ENCODE results near the gene C7orf25. TPM values are rescaled to one million over a fixed set of nuclear protein-coding genes. Genes with fewer than 3 reads are reported as not detected.

C7orf25 gene
- total and polyA plus RNA-seq, 10 of the 15 experiments (the other 5 are each of a cell fraction or from before 2014, with no cell fraction given) = 0.63 to 3.2 (median 1.7) TPM

GRCh38 chr7:42876182-42877068, 35.4 kb downstream of the C7orf25 start:
- Histone ChIP-seq H3K79me2 (ENCODE audit: control insufficient read depth, insufficient read depth, low read length) (no peaks in the 10 kb centered on the region), H3K4me3 (no peak overlapping the region), H3K36me3 (ENCODE audit: control insufficient read depth in 2 of 2, insufficient read depth in 2 of 2, low read length in 1 of 2) (no peaks in the 10 kb centered on the region), H4K20me1 (ENCODE audit: control insufficient read depth, insufficient read depth) (no peaks in the 10 kb centered on the region), H3K9ac (ENCODE audit: control insufficient read depth, insufficient read depth, low read length) (no peak overlapping the region), H3K4me1 (ENCODE audit: control insufficient read depth, insufficient read depth, low read length) (no peaks in the 10 kb centered on the region), H3K27me3 (replicated peaks in 1 of 2; ENCODE audit: control insufficient read depth in 2 of 2, insufficient read depth in 2 of 2, low read length in 1 of 2) (no peaks in the 10 kb centered on the region), H3K27ac (ENCODE audit: control insufficient read depth, insufficient read depth) (no peak overlapping the region), H3K4me2 (ENCODE audit: control insufficient read depth, insufficient read depth) (no peak overlapping the region), H3K9me3 (replicated peaks; ENCODE audit: control insufficient read depth, insufficient read depth, low read length) (no peaks in the 10 kb centered on the region), H2AFZ (ENCODE audit: control insufficient read depth, low read depth, low read length) (no peak overlapping the region)
- POLR2A ChIA-PET = no interaction called here
- SMC1A ChIA-PET (ENCODE audit: uncharacterized antibody, unreplicated experiment) = interaction anchor here (0.5 to 2.0 kb wide), 18 partner anchors 9 to 952 kb away, joined by 3 to 13 read pairs (median 3); partner anchors contain the start of gene MRPL32
- DNase-seq (ENCODE audit: low read depth, low spot score) = no peak
- in situ Hi-C loops (cut with MboI) (no loop called here), intact Hi-C loops (cut with micrococcal nuclease; ENCODE audit: unreplicated experiment) (loop anchor here (5.0 kb wide), 1 partner anchor 934 kb away; no protein-coding TSS in a partner anchor)
- TF ChIP-seq CEBPZ (IDR thresholded peaks at IDR 0.05; ENCODE audit: low read depth, low read length) (no peak), ZNF384 (IDR thresholded peaks at IDR 0.05; ENCODE audit: borderline replicate concordance, low read depth, low read length) (peak; percentile 36; the same call in 1 of the 2 replicates), SMC3 (IDR thresholded peaks at IDR 0.05; ENCODE audit: borderline replicate concordance, low read length) (peak; percentile 84), IRF5 (IDR thresholded peaks at IDR 0.05; ENCODE audit: borderline replicate concordance) (no peak), RAD21 (IDR thresholded peaks at IDR 0.05; ENCODE audit: insufficient read depth, low read depth, low read length) (peak; percentile 70), YY1 (IDR thresholded peaks at IDR 0.05; ENCODE audit: low read depth, low read length) (peak; percentile 38; the same call in 1 of the 2 replicates), BHLHE40 (IDR thresholded peaks at IDR 0.05; ENCODE audit: borderline replicate concordance in 1 of 2, low read depth in 2 of 2, low read length in 1 of 2) (0 out of 4 replicates have a peak, but pooled peaks of 1 of the 2 experiments have one; percentile 29)
- TF ChIP-seq, protein P1, sequence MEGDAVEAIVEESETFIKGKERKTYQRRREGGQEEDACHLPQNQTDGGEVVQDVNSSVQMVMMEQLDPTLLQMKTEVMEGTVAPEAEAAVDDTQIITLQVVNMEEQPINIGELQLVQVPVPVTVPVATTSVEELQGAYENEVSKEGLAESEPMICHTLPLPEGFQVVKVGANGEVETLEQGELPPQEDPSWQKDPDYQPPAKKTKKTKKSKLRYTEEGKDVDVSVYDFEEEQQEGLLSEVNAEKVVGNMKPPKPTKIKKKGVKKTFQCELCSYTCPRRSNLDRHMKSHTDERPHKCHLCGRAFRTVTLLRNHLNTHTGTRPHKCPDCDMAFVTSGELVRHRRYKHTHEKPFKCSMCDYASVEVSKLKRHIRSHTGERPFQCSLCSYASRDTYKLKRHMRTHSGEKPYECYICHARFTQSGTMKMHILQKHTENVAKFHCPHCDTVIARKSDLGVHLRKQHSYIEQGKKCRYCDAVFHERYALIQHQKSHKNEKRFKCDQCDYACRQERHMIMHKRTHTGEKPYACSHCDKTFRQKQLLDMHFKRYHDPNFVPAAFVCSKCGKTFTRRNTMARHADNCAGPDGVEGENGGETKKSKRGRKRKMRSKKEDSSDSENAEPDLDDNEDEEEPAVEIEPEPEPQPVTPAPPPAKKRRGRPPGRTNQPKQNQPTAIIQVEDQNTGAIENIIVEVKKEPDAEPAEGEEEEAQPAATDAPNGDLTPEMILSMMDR (IDR thresholded peaks at IDR 0.05 in 2 of 3, conservative IDR thresholded peaks at IDR 0.05 in 1 of 3; ENCODE audit: control insufficient read depth in 2 of 3, extremely low read depth in 1 of 3, insufficient read depth in 1 of 3, low read depth in 3 of 3, low read length in 3 of 3) = peak; percentile 76 to 86 (median 81)
- 14% methylated on average over 5 of the region's 5 CpGs for WGBS (ENCODE audit: insufficient coverage, insufficient replicate concordance, low lambda C conversion rate, missing lambda C conversion rate)
- no TSS peak for BruUV-seq (replicated peaks)
- CTCF ChIA-PET = interaction anchor here (0.5 to 2.9 kb wide), 31 partner anchors 9 to 955 kb away, joined by 3 to 22 read pairs (median 4); partner anchors contain the start of genes MRPL32 and PSMA2
- FAIRE-seq = peak; percentile 87
- RAD21 ChIA-PET (ENCODE audit: unreplicated experiment) = interaction anchor here (0.6 to 2.7 kb wide), 12 partner anchors 9 to 992 kb away, joined by 3 to 13 read pairs (median 4); no protein-coding TSS in a partner anchor
- peak; percentile 93 for ATAC-seq

Measured in GM12878 (cell line).